ENCODE results near the gene C10orf120. TPM values are rescaled to one million over a fixed set of nuclear protein-coding genes. Genes with fewer than 3 reads are reported as not detected.
A peak's percentile ranks its signal among the peaks of the same experiment; 100 is the strongest.

Gene C10orf120
- total RNA-seq, 1 donor: not detected

- TF ChIP-seq CTCF (IDR thresholded peaks at IDR 0.05; ENCODE audit: insufficient read depth, low read depth, low read length): no peak
- H3K4me3 ChIP-seq (ENCODE audit: low read depth, low read length): no peak overlapping the region
- DNase-seq (ENCODE audit: low read depth): no peak
Observed at GRCh38 chr10:122655524-122656307, 43.9 kb downstream of the C10orf120 start.

DNA sequence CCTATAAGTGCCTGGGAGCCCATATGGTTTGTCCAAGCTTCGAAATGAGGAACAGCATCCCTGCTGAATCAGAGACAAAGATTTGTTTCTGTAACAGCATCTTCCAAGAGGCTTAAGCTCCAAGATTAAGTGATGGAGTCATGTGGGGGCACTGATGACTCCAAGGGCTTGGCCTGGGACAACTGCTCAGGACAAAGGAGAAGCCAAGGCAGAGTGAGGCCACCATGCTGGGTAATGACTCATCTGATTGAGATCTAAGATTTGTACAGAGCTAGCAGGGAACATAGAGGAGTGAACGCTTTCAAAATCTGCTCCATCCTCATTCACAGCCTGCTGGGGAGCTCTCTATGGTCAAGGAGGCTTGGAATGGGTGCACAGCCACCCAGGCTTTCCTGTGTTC lies 49.3 kb downstream of the C10orf120 start:
- TF ChIP-seq CTCF (IDR thresholded peaks at IDR 0.05; ENCODE audit: insufficient read depth, low read depth, low read length): no peak
- H3K4me3 ChIP-seq (ENCODE audit: low read depth, low read length): no peak overlapping the region
- no peak for DNase-seq (ENCODE audit: low read depth)

GRCh38 chr10:122649903-122650302 lies 49.7 kb downstream of the C10orf120 start:
- no peak for TF ChIP-seq CTCF (IDR thresholded peaks at IDR 0.05; ENCODE audit: insufficient read depth, low read depth, low read length)

DNA sequence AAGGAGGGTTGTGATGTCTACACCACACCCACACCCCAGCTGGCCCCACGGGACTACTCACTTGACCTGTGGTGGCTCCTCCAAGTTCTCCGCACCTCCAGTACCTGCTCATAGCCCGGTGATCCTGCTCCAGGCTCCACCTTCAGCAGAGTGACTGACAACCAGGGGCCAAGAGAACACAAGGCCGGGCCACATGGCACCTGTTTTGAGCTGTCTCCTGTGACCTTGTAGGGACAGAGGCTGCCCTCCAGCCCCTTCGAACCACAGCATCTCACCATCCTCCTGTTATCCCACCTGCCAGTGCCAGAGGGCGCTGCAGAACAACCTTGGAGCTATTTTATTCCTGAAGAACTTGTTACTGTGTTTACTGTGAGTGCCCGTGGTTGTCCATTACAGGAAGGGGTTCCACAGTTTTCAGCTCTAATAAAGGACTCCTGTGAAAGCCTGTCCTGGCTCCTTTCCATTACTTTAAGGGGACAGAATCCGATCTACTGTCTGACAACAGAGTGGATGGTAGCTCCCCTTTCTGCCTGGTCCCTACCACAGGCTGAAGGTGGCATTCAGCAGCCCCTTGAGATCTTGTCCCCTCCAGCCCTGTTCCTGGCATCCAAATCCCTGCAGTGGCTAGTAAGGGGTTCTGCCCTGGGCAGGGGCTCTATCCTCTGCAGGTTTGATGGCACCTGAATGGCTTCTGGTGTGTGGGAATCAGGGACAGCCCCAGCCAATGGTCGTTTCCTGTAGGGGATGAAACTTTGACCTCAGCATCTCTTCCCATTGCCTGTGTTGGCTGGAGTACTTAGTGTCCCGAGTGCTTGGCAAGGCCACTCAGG lies 50.8 kb downstream of the C10orf120 start:
- DNase-seq (ENCODE audit: low read depth): peak; percentile 22
- no peak overlapping the region for H3K4me3 ChIP-seq (ENCODE audit: low read depth, low read length)
- peak; percentile 59 for TF ChIP-seq CTCF (IDR thresholded peaks at IDR 0.05; ENCODE audit: insufficient read depth, low read depth, low read length)

More at GRCh38 chr10:122649903-122650302, 49.7 kb downstream of the C10orf120 start:
- H3K4me3 ChIP-seq (ENCODE audit: low read depth, low read length): no peak overlapping the region
- no peak for DNase-seq (ENCODE audit: low read depth)

Other genes starting within 250 kb of the C10orf120 start
- gene ARMS2, start 245.2 kb downstream of the C10orf120 start, total RNA-seq: not detected in 2 replicates
- 88.9 and 160 TPM in 2 replicates for gene HTRA1, start 238.3 kb downstream of the C10orf120 start, total RNA-seq
- under 0.01 TPM in 1 of 2 replicates, not detected in the other for gene DMBT1, start 139.1 kb downstream of the C10orf120 start, total RNA-seq
- gene CUZD1, start 146.0 kb upstream of the C10orf120 start, total RNA-seq: 0.32 and 0.43 TPM in 2 replicates
- 2.9 and 3.5 TPM in 2 replicates for gene FAM24B, start 179.7 kb upstream of the C10orf120 start, total RNA-seq
- gene FAM24A, start 210.8 kb upstream of the C10orf120 start, total RNA-seq: not detected in 2 replicates

Data from fibroblast of villous mesenchyme (primary cell).